Panc1 (cell line): ENCODE results near the gene PDE9A.

Source experiments
- POLR2AphosphoS5 ChIP-seq: IDR thresholded peaks from 2 replicates; pipeline ENCODE4 v1.6.1; 2012; ENCODE audit warnings: mild to moderate bottlenecking, low read depth, low read length, moderate library complexity
- TF ChIP-seq, protein P1 (sequence below): fragments of 450-650 bp; IDR thresholded peaks from 2 replicates; pipeline ENCODE4 v1.5.1; 2017; ENCODE audit warnings: mild to moderate bottlenecking

DNA sequence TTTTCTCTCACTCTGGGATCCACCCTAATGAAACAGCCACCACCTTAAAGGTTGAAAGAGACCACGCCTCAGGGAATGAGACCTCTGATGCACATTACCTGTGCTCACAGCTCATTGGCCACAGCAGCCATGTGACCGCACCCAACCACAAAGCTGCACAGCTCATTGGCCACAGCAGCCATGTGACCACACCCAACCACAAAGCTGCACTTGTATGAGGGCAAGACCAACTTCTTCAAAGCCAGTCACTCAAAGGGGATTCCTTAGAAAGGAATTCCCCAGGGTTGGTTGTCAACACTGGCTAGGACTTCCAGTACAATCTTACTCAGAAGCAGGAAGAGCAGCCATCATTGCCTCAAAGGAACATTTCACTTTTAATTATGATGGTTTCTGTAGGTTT, 43.6 kb upstream of the PDE9A start:
- TF ChIP-seq, protein P1, sequence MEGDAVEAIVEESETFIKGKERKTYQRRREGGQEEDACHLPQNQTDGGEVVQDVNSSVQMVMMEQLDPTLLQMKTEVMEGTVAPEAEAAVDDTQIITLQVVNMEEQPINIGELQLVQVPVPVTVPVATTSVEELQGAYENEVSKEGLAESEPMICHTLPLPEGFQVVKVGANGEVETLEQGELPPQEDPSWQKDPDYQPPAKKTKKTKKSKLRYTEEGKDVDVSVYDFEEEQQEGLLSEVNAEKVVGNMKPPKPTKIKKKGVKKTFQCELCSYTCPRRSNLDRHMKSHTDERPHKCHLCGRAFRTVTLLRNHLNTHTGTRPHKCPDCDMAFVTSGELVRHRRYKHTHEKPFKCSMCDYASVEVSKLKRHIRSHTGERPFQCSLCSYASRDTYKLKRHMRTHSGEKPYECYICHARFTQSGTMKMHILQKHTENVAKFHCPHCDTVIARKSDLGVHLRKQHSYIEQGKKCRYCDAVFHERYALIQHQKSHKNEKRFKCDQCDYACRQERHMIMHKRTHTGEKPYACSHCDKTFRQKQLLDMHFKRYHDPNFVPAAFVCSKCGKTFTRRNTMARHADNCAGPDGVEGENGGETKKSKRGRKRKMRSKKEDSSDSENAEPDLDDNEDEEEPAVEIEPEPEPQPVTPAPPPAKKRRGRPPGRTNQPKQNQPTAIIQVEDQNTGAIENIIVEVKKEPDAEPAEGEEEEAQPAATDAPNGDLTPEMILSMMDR = no peak
- no peak for TF ChIP-seq POLR2AphosphoS5
